ENCODE data around the gene ANKRD63.

ANKRD63 gene

DNA sequence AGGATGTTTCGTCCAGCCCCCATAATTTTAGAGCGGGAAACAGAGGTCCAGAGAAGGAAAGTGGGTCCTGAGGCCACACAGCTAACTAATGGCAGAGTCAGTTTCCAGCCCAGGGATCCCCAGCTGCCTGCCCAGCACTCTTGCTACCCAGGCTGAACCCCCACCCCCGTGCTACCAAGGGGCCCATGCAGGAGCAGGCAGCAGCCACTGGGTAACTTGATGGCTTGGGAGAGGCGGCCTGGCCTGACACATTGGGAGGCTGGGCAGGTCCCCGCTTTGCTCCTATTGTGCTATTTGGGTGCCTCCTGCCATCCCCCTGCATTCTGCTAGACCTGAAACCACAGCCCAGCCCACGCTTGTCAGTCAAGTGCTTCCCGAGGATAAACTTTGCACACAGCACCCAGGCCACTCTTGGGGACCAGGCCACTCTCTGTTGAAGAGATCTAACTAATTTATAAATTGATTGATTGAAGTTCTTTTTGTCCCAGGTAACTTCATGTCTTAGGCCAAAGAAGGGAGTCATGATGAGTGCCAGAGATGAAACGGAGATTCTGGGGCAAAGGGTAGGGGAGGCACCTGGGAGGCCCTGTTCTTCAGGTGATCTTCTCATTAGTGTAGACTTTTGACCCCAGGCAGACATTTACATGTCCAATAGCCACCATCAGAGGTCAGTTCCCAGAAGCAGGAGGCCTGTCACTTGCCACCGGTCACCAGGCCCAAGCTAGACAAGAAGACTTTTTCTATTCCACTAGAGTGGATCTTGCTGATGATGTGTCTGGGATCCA, 37.0 kb downstream of the ANKRD63 start:
- in situ Hi-C loops (cut with MboI; ENCODE audit: low sequenced_read_pairs), result no loop called here

DNA sequence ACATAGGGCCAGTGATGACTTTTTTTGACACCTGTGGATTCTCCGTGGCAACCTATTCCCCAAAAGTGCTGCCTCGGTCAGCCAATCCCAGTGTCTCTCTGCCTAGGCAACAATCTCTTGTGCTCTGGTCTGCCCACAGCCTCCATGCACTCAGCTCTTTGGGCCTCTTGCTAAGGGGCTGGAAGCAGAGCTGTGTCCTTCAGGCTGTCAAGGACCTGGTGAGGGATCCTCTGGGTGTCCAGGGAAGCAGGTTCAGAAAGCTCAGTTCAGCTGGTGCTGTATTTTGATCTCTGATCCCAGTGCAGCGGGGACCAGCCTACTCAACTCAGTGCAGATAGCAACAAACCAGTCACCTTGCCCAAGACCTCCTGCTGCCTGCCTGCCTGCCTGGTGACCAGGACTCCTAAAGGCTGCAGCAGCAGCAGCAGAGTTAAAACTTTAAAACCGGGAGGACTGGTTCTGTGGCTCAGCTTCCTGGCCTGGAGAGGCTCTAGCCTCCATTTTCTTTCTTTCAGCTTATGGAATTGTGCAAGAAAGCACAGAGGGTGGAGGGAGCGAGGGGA, 37.8 kb downstream of the ANKRD63 start:
- in situ Hi-C loops (cut with MboI; ENCODE audit: low sequenced_read_pairs), result no loop called here

DNA sequence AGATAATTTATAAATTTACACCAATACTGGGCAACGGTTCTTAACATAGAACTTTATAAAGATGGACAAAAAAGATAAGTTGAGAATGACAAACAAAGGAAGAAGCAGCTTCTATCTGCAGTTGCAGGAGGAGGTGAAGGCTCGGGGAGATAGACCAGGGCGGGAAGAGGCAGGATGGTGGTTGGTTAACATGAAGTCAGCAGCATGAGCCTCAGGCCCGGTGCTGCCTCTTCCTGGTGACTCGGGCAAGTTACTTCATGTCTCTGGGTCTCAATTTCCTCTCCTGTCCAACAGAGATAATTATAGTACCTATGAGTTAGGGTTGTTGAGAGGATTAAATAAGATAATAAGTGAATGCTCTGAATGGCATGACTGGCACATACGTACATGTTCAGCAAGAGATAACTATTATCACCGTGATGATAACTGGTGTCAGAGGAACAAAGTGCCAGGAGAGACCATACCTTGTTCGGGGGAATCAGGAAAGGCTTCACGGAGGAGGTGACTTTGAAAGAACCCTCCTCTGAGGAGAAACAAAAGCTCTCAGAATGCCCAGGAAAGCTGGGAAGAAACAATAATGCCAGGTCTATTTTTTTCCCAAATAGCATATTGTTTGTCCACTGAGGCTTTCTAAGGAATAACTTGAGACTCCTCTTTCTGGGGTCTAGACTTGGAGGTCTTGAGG, 39.6 kb downstream of the ANKRD63 start:
- in situ Hi-C loops (cut with MboI; ENCODE audit: low sequenced_read_pairs), result no loop called here

DNA sequence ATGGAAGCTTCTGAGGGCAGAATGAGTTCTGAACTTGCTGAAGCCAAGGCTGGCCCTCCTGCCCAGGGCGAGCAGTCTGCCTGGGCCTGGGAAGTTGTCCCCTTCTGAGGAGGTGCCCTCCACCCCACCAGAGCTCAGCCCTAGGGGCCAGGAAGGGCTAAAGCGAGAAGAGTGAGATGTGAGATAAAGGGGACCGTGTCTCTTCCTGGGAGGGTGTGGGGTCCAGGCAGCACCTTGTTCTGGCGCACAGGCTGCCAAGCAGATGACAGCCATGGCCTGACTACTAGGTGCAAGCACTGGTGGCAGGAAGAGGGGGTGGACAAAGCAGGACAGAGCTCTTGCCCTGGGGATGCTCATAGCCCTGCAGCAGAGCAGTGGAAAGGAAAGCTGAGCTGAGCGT, 40.3 kb downstream of the ANKRD63 start:
- in situ Hi-C loops (cut with MboI; ENCODE audit: low sequenced_read_pairs), result no loop called here

DNA sequence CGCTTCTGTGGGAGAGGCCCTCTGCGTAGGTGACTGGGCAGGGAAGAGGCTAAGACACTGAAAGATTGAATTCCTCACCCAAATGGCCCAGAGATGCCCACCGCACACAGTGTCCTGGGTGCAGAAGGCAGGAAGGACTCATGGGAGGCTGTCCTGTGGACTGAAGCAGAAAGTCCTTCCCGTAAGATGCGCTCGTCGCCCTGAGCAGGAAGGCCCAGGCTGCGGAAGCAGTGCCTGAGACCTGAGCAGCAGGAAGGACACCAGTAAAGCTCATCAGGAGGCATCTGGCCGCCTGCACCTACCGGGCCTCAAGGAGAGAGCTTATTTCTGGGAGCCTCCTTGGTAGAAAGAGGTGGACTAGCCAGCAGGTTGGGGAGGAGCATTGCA, 40.7 kb downstream of the ANKRD63 start:
- in situ Hi-C loops (cut with MboI; ENCODE audit: low sequenced_read_pairs), result no loop called here

DNA sequence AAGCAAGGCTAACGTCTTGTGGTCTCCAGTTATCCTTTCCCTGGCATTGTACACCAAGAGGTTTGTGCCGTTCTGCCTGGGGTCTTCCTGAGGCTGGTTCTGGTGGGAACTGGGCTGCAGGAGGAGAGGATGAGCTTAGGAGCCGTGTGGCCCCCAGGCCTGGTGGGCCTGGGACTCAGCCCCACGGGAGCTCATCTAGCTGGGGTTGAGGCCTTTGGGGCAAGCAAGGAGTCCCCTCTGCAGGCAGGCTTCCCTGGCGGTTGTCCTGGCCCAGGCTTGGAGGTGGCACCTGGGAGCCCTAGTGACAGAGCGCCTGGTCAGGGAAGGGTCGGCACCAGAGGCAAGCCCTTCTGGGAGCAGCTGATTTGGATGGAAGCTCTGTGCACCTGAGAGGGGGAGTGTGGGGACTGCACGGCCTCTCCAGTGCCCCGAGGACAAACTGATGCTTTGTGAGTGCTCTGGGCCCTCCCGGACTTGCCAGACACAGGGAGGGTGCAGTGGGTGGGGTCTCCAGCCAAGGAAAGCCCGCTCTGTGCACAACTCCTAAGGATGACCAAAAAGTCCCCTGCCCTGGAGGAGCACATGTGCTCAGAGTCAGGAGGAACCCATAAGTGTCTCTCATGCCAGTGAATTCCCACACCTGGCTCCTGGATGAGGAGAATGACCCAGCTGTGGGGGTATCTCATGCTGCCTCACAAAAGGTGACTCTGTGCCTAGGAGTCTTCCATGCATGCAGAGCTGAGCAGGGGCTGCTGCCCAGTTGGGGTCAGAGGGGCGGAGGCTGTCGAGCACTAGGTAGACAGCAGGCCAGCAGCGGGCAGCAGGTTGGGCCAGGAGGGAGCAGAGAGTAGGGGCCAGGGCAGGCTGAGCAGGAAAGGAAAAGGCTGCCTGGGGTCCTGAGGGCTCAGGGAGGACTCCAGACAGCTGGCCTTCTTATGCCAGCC, 41.3 kb downstream of the ANKRD63 start:
- in situ Hi-C loops (cut with MboI; ENCODE audit: low sequenced_read_pairs), result no loop called here

DNA sequence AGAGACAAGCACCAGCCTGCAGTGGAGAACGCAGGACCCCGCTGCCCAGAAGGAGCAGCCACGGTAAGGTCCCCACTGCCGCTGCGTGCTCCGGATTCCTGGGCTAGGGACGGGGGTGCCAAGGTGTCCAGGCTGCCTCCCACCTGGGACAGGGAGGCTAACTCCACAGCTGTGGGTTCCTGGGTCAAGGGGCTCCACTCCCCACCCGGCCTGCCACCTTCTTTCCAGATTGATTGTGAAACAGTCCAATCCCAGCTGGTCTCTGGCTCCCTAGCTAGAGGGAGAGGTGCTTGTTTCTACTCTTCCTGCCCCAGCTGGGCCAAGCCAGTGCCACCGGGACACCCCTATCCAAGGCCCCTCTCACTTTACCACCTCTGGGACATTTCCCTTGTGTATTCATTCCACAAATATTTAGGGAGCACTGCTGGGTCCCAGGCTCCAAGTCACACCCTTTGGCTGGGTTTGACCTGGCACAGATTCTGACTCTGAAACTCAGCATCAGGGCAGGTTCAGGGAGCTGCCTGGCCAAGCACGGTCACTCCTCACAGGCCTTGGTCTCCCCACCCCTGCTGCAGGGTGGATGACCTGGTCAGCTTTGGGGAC, 42.1 kb downstream of the ANKRD63 start:
- in situ Hi-C loops (cut with MboI; ENCODE audit: low sequenced_read_pairs), result no loop called here

DNA sequence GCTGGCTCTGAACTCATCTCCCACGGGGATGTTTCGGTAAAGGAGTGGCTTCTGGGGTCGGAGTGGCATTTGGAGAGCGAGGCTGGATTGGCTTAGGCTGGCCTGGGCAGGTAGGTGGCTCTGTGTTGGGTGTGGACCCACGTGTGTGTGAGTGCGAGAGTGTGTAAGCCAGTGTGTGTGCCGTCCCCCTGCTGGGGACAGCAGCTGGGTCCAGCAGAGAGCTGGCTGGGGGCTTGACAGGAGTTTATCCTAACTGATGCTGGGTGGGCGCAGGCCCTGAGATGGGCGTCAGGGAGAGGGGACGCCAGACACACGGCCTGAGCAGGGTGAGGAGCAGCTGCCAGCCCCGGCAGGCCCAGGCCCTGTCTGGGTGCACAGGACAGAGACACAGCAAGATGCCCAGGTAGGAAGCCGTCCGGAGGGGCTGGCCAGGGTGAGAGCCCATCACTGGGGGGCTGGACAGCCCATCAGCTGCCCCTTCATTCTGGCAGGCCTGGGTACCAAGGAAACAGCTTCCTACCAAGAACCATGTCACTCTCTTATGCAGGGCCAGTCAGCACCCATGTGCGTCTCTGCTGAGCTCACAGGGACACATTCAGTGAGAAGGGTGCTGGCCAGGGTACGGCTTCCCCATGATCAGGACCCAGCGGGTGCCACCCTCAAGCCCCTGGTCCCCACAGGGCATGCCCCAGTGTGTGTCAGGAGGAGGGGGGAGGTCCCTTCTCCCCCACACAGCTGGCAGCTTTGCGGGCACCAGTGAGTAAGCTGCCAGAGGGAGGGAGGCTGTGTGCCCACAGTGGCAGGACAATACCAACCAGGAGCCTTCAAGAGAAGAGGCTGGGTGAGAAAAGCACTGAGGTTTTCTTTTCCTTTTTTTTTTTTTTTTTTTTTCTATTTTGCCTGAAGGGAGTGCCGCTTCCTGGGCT, 42.9 kb downstream of the ANKRD63 start:
- in situ Hi-C loops (cut with MboI; ENCODE audit: low sequenced_read_pairs), result no loop called here

DNA sequence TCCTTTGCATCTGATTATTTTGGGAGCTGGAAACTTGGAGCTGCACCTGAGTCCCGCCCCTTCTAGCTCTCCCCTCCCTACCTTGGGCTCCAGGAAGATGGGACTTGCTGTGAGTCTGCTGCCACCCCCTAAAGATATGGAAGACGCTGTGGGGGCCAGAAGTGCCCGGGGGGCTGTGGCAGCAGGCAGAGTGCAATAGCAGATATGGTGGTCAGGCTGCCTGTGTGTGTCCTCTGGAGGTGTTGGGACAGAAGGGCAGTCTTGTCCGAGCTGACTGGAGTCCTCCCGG, 43.5 kb downstream of the ANKRD63 start:
- in situ Hi-C loops (cut with MboI; ENCODE audit: low sequenced_read_pairs), result no loop called here

DNA sequence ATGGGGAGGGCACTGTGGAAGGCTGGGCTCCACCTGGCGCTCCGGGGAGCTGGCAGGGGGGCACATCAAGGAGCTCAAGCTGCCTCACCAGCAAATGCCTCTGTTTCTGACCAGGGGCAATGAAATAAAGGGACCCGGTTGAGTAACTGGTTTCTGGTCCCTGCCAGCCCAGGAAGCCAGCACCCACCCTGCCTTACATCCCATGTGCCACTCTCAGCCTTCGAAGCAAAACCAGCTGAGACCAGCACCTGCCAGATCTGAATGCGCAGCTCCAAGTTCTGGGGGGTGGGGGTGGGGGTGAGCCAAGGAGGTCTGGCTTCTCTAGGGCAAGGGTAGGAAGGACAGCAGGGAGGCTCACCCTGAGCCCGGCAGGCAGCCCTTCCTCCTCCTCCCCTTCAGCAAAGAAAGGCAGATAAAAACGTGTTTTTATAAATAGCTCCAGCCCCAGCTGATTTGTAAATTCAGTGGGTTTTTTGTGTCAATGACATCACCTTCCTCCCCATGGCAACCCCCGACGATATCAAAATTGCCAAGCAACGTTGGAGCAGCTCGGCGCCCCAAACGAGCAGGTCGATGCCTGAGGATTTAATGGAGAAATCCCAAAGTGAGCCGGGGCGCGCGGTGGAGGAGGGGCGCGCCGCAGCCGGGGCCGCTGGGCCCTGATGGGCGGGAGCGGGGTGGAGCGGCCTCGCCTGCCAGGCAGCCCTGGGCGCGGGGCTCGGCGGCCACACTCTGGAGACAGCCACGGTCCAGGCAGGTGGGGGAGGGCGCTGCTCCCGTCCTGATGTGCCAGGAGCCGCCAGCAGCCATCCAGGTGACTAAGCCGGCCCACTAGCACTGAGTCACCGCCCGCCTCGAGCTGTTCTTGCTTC, 44.1 kb downstream of the ANKRD63 start, which contains the start of gene PAK6:
Gene PAK6 (plus strand): TSS at position 532 of the 872 bp plus-strand sequence. CDS start 25,723 bp downstream, outside the sequence.
- in situ Hi-C loops (cut with MboI; ENCODE audit: low sequenced_read_pairs), result no loop called here

DNA sequence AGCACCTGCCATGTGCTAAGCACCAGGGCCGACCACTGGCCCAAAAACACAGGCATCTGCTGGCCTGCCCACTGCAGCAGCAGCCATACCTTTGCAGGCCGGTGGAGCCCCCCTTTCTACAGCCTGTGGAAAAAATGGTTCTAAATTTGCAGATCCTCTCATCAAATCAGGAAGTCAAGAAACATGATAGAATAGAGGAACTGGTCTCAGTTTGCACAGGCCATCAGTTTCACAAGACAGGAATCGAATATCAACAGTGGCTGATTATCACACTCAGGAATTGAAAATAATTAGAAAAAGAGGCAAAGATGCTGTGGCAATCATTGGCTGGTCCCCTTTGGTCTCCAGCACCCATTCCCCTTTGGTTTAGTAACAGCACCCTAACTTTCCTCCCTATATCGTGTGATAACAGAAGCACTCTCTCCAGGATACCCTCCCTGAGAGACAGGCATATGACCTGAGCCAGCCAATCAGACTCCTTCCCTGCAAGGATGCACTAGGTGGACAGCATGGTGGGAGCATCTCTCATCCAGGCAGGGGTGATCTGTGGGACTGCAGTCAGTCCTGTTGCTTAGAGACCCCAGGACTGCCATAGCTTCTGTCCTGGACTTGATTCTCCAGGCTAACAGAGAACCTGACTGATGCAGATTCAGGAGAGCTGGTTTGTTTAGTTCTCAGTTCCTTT, 47.5 kb downstream of the ANKRD63 start:
- in situ Hi-C loops (cut with MboI; ENCODE audit: low sequenced_read_pairs), result no loop called here

DNA sequence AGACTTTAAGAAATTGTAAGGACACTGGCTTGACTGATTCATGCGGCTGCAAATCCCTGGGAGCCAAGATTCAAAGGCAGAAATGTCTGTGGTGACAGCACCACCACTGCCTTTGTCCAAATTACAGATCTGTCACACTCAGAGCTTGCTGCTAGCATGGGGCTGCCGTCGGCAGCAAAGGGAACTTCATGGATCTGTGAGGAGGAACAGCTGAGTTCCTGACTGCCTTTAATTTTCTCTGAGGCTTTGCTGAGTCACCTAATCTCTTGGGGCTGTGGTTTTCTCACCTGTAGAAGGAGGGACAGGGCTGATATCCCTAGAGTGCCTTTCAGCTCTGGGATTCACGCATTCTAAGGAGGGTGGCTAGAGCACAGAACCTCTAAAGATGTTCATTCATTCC, 48.1 kb downstream of the ANKRD63 start:
- in situ Hi-C loops (cut with MboI; ENCODE audit: low sequenced_read_pairs), result no loop called here

DNA sequence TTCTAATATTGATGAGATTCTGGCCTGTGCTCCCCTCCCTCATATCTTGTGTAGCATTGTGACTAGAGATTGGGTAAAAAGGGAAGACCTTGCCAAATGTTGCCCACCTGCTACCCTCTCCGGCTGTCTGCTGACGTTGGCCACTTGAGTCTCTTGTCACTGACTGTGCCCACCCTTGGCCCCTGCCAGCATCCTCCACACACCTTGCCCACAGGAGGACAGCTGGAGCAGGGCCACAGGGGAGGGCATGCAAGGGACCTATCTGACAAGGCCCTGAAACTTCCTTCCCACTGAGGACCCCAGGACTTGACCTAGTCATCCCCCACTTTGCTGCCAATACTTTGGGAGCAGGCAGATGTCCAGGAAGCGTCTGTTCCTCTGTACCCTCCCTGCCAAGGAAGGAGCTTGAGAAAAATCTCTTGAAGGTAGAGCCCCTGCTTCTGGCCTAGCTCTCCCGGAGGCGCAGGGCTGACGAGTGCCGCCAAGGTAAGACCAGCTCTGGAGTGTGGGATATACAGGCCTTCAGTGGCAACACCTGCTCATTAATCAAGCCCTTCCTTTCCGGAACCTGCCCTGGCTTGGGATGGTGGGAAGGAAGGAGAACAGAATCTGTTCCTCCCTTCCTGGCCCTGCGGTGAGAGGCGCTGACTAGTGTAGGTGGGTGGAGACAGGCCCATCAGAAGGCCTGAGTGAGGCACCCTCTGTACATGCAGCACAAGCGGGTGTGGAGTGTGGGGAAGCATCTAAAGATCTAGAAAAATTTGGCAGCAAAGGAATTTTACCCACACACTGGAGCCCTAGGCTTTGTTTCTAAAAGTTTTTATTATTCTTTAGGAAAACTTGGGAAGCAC, 48.9 kb downstream of the ANKRD63 start:
- in situ Hi-C loops (cut with MboI; ENCODE audit: low sequenced_read_pairs), result no loop called here

DNA sequence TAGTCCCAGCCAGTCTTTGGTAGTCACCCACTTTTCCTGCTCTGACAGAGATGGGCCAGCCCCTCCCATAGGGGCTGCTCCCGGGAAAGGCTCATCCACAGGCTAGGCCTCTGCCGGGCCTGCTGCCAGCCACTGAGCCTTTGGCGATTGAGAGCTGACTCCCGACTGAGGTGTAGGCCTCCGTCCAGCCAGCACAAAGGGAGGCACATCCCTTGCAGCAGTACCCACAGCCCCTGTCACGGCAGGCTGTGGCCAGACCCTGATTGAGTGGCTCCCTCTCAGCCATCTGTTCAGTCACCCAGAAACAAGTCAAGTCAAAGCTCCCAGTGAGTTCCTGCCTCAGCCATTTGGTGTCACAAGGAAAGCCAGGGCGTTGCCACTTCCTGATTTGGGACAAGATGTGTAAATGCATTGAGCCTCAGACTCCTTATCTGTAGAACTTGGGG, 50.2 kb downstream of the ANKRD63 start:
- in situ Hi-C loops (cut with MboI; ENCODE audit: low sequenced_read_pairs), result no loop called here
